MM.1S (cell line): Measurements from ENCODE around the gene TANC1.

ENCODE experiments used
- DNase-seq: peaks from one replicate; pipeline ENCODE4 v3.0.0-alpha.2; 2015
- H2AFZ ChIP-seq: fragments of 300-600 bp; sonication (generic); 2 replicates; pipeline ENCODE4 v1.6.0; 2016; ENCODE audit warnings: antibody characterized with exemption, low read length
- H3F3A ChIP-seq: fragments of 300-600 bp; sonication (generic); 2 replicates; pipeline ENCODE4 v1.6.1; 2016; ENCODE audit warnings: mild to moderate bottlenecking, antibody characterized with exemption, low read length, moderate library complexity, mixed read lengths; ENCODE audit not compliant: insufficient read depth
- H3K27ac ChIP-seq: fragments of 300-600 bp; sonication (generic); 2 replicates; pipeline ENCODE4 v1.5.1; 2016; ENCODE audit warnings: mild to moderate bottlenecking, low read length
- H3K27me3 ChIP-seq: fragments of 300-600 bp; sonication (generic); replicated peaks from 2 replicates; pipeline ENCODE4 v1.6.0; 2016; ENCODE audit warnings: low read length; ENCODE audit not compliant: insufficient read depth
- H3K36me3 ChIP-seq: fragments of 300-600 bp; sonication (generic); replicated peaks from 2 replicates; pipeline ENCODE4 v1.6.1; 2016; ENCODE audit warnings: mild to moderate bottlenecking, low read length, mixed read lengths; ENCODE audit not compliant: insufficient read depth
- H3K4me1 ChIP-seq: fragments of 300-600 bp; sonication (generic); 2 replicates; pipeline ENCODE4 v1.6.1; 2016; ENCODE audit warnings: low read length, mixed read lengths
- H3K4me2 ChIP-seq: fragments of 300-600 bp; sonication (generic); 2 replicates; pipeline ENCODE4 v1.6.0; 2016; ENCODE audit warnings: low read depth, low read length
- H3K4me3 ChIP-seq: fragments of 300-600 bp; sonication (generic); 2 replicates; pipeline ENCODE4 v1.5.1; 2016; ENCODE audit warnings: low read length, mixed read lengths
- H3K79me2 ChIP-seq: fragments of 300-600 bp; sonication (generic); 2 replicates; pipeline ENCODE4 v1.6.1; 2016; ENCODE audit warnings: mixed run types, low read length, mixed read lengths
- H3K9ac ChIP-seq: fragments of 300-600 bp; sonication (generic); 2 replicates; pipeline ENCODE4 v1.6.1; 2016; ENCODE audit warnings: low read length, mixed read lengths
- H3K9me2 ChIP-seq: fragments of 300-600 bp; sonication (generic); replicated peaks from 2 replicates; pipeline ENCODE4 v1.6.1; 2016; ENCODE audit warnings: mild to moderate bottlenecking, low read length, mixed read lengths; ENCODE audit not compliant: insufficient read depth
- H3K9me3 ChIP-seq: fragments of 300-600 bp; sonication (generic); replicated peaks from 2 replicates; pipeline ENCODE4 v1.6.1; 2016; ENCODE audit warnings: mild to moderate bottlenecking, low read length, mixed read lengths; ENCODE audit not compliant: insufficient read depth
- H4K20me1 ChIP-seq: fragments of 300-600 bp; sonication (generic); 2 replicates; pipeline ENCODE4 v1.6.1; 2016; ENCODE audit warnings: mild to moderate bottlenecking, low read length, moderate library complexity, mixed read lengths; ENCODE audit not compliant: insufficient read depth
- CTCF ChIP-seq: fragments of 300-600 bp; sonication (generic); IDR thresholded peaks from 2 replicates; pipeline ENCODE4 v1.5.1; 2016; ENCODE audit warnings: antibody characterized with exemption, low read length, mixed read lengths
- EZH2 ChIP-seq: fragments of 300-600 bp; sonication (generic); optimal IDR thresholded peaks from 2 replicates; pipeline ENCODE3; 2017; ENCODE audit warnings: low read depth, mild to moderate bottlenecking, antibody characterized with exemption, low read length, mixed read lengths
- EZH2phosphoT487 ChIP-seq: fragments of 300-600 bp; sonication (generic); IDR thresholded peaks from 2 replicates; pipeline ENCODE4 v1.6.1; 2018; ENCODE audit warnings: antibody characterized with exemption, low read length

Gene TANC1

DNA sequence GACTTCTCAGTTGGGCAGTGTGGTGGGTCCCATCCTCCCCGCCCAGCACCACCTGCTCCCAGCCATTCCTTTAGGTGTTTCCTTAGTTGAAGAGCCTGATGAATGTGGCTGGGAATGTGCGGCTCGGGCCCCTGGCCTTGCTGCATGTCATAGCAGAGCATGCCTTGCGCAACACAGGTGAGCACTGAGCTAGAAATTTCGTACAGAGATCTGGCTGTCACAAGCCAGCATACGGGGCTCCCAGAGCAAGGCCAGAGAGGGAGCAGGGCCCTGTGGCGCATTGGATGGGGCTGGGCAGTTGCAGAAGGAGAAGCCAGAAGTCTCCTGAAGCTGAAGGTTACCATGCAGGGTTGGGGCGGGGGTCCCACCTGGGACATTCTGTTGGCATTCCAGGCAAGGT lies 188.4 kb downstream of the TANC1 start:
- H3K9ac ChIP-seq = no peak overlapping the region
- H3K36me3 ChIP-seq = no peaks in the 10 kb centered on the region
- no peaks in the 10 kb centered on the region for H4K20me1 ChIP-seq
- no peaks in the 10 kb centered on the region for H3K9me3 ChIP-seq
- no peak overlapping the region for H3K4me3 ChIP-seq
- H2AFZ ChIP-seq = no peak overlapping the region
- no peak for DNase-seq
- peaks cover 5% of the 10 kb centered on the region for H3K4me1 ChIP-seq
- no peak overlapping the region for H3K27ac ChIP-seq
- TF ChIP-seq CTCF (no peak), EZH2phosphoT487 (no peak), EZH2 (no peak)
- H3K79me2 ChIP-seq = no peaks in the 10 kb centered on the region
- H3K4me2 ChIP-seq = no peak overlapping the region
- no peaks in the 10 kb centered on the region for H3K27me3 ChIP-seq
- H3K9me2 ChIP-seq = no peaks in the 10 kb centered on the region
- H3F3A ChIP-seq = no peaks in the 10 kb centered on the region

DNA sequence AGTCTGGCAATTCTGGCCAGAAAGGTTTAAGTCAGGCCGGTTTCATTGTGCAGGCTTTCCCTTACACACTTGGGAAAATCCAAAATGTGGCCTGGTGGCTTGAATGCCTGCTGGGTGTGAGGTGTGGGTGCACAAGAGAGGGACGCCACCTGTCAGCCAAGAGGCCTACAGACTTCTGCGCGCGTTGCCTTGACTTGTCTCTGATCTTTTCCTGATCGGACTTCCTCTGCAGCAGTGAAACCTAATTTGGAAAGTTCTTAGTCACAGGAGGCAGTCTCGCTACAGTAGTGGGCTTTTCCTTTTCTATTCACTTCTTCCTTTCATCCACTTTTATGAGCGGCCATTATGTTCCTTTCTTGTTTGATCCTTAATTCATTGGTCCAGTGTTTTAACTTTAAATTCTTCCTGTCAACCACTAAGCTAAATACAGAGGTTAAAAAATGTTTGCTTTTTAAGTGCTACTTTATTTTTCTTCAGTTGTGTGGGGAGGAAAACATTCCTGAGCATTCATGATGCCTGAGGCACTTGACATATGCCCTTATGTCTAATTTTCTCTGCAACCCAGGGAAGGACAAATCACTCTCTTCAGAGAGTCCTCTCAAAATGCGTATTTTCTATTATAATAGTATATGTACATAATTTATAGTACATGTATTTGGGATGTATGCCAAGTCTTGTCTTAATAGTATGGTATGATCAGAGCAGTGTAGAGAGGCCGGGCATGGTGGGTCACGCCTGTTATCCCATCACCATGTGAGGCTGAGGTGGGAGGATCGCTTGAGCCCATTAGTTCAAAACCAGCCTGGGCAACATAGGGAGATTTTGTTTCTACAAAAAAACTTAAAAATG lies 189.1 kb downstream of the TANC1 start:
- Histone ChIP-seq H3K4me2 (no peak overlapping the region), H3K79me2 (no peaks in the 10 kb centered on the region), H2AFZ (no peak overlapping the region), H3K4me1 (peaks cover 5% of the 10 kb centered on the region), H3K27ac (no peak overlapping the region), H4K20me1 (no peaks in the 10 kb centered on the region), H3F3A (no peaks in the 10 kb centered on the region), H3K36me3 (no peaks in the 10 kb centered on the region), H3K9me3 (no peaks in the 10 kb centered on the region), H3K27me3 (no peaks in the 10 kb centered on the region), H3K4me3 (no peak overlapping the region), H3K9ac (no peak overlapping the region), H3K9me2 (no peaks in the 10 kb centered on the region)
- DNase-seq = no peak
- TF ChIP-seq EZH2 = no peak
- no peak for TF ChIP-seq EZH2phosphoT487
- TF ChIP-seq CTCF = no peak

DNA sequence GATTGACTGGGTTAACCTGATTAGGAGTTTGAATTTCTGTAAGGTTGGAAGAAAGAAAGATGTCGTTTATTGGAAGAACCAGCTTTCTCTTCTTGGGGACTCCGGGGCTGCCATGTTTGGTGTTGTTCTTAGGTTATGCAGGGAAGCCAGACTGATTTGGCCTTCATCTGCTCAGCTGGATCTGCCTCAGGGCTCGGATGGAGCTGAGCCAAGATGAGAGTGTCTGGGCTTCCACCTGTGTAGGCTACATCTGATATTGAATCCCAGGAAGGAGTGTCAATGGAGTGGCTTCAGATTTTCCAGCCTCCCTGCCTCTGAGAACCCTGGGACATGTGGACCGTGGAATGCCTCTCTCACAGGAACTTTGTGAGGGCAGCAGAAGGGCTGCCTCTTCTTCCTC lies 192.0 kb downstream of the TANC1 start:
- Histone ChIP-seq H3K4me1 (peaks cover 22% of the 10 kb centered on the region), H3K27me3 (no peaks in the 10 kb centered on the region), H4K20me1 (no peaks in the 10 kb centered on the region), H3K4me2 (no peak overlapping the region), H3K36me3 (no peaks in the 10 kb centered on the region), H3K9me3 (no peaks in the 10 kb centered on the region), H3K79me2 (no peaks in the 10 kb centered on the region), H3K27ac (no peak overlapping the region), H3K9ac (no peak overlapping the region), H3F3A (peaks cover 7% of the 10 kb centered on the region), H3K4me3 (no peak overlapping the region), H2AFZ (no peak overlapping the region), H3K9me2 (no peaks in the 10 kb centered on the region)
- no peak for TF ChIP-seq CTCF
- TF ChIP-seq EZH2 = no peak
- TF ChIP-seq EZH2phosphoT487 = no peak
- no peak for DNase-seq
